GM12872 (cell line): ENCODE data around the gene CFAP77.

Experiments used
- CTCF ChIP-seq: IDR thresholded peaks from 3 replicates; pipeline ENCODE4 v1.5.1; 2011; ENCODE audit warnings: low read depth, mild to moderate bottlenecking, low read length, moderate library complexity; ENCODE audit not compliant: insufficient read depth

CFAP77 gene

GRCh38 chr9:132395560-132395959 is 14.5 kb upstream of the CFAP77 start:
- TF ChIP-seq CTCF = no peak

GRCh38 chr9:132401824-132402223 is 8.2 kb upstream of the CFAP77 start:
- no peak for TF ChIP-seq CTCF

- no peak for TF ChIP-seq CTCF
These were observed 5.7 kb upstream of the CFAP77 start for GRCh38 chr9:132404228-132404881.

GRCh38 chr9:132406554-132407122 is 3.4 kb upstream of the CFAP77 start, which contains the start of gene TTF1:
TTF1 (minus strand) TSS chr9:132406840; CDS start chr9:132402821, 4,019 bp downstream.
- no peak for TF ChIP-seq CTCF

GRCh38 chr9:132407196-132407595 is 2.8 kb upstream of the CFAP77 start:
- no peak for TF ChIP-seq CTCF

GRCh38 chr9:132408521-132408920 is 1.5 kb upstream of the CFAP77 start:
- no peak for TF ChIP-seq CTCF

- TF ChIP-seq CTCF = no peak
These were observed 631 bp downstream of the CFAP77 start for GRCh38 chr9:132410642-132411041.
